Measurements from ENCODE around the gene PROZ. TPM values are rescaled to one million over a fixed set of nuclear protein-coding genes. Genes with fewer than 3 reads are reported as not detected.

PROZ gene
- polyA plus RNA-seq, 1 donor: 0.17 TPM

- no peak for DNase-seq
Observed at GRCh38 chr13:113120300-113121182, 37.9 kb upstream of the PROZ start.

- DNase-seq: no peak
Observed at GRCh38 chr13:113121183-113121927, 37.1 kb upstream of the PROZ start.

DNA sequence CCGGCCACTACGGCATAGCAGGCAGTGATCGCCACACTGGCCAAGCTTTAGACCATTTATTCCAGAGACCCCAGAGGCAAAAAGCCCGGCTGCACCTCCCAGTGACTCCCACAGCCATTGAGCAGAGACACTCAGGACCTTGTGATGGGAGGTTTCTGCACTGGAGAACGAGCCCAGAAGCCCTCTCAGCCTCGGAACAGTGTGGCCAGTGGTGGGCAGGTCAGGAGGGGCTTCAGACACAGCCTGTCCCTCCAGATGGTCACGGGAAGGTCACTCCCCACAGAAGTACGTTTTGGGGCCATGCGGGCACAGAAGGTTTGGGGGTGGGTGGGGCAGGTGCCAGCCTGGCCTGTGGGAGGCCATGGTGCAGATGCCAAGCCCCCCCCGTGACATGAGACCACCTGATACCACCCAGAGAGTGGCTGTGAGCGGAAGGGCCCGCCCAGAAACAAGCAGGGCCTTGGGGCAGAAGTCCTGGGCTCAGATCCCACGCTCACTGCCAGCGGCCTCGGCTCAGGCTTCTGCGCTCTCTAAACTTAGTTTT is 36.4 kb upstream of the PROZ start:
- no peak for DNase-seq

DNA sequence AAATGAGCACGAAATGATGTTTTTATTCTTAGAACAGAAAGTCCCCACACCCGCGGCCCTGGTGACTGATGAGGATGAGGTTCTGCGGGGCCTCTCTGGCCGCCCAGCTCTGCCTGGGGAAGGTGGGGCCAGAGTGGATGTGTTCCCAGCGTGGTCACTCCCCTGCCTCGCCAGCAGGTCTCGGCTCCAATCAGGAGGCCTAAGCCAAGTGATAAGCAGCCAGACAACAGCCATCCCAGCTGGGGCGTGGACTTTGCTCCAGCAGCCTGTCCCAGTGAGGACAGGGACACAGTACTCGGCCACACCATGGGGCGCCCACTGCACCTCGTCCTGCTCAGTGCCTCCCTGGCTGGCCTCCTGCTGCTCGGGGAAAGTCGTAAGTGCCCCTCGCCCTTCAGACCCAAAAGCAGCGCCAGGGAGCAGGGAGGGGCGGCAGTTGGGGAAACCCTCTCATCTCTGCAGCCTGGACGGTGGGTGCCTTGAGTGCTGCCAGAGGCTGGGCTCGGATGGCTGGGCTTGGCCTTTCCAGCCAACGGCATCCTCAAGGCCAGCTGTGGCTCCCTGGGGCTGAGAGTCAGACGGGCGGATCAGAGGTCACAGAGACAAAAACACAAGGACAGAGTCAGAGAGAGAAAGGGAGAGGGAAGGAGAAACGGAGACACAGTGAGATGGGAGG is 35.8 kb upstream of the PROZ start, which contains the start of gene F10:
F10 (plus strand) TSS at position 250 of the 676 bp plus-strand sequence; CDS start at position 307, 57 bp downstream.
- peak; percentile 68 for DNase-seq

DNA sequence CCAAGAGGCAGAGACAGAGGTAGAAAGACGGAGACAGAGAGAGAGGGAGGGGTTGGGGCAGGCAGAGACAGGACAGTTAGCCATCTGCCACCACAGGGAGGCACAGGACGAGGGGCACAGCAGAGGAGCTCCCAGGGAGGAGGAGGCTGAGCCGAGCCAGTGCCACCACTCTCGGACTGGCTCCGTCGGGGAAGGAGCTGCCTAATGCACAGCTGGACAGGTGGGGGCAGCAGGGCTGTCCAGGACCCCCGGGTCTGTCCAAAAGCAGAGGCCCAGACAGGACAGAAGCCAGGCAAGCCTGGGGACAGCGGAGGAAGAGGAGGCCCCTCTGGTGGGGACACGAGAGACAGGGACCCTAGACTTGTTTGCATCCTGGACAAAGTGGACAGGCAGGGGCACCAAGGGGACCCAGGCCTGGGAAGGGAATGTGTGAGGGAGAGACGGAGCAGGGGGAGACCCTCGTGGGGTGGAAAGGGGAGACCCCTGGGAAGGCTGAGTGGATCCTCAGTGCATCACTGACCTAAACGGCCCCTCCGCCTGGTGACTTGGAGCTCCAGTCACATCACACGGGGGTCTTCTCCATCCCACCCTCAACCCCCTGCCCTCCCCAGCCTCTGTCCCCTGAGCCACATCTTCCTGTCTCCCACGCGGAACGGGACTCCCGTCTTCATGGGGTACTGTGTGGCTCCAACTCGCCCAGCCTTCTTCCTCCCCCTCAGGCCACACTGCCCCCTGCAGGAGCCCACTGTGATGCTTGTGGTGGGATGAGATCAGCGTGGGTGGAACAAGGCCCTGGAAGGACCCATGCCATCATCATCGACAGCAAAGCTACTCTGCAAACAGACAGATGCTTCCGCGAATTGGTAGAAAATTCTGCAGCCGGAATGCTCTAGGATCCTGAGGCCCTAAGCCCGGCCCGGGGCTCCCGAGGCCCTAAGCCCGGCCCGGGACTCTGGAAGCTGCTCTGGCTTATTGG is 34.9 kb upstream of the PROZ start:
- no peak for DNase-seq

GRCh38 chr13:113124211-113124970 is 34.1 kb upstream of the PROZ start:
- DNase-seq: no peak

DNA sequence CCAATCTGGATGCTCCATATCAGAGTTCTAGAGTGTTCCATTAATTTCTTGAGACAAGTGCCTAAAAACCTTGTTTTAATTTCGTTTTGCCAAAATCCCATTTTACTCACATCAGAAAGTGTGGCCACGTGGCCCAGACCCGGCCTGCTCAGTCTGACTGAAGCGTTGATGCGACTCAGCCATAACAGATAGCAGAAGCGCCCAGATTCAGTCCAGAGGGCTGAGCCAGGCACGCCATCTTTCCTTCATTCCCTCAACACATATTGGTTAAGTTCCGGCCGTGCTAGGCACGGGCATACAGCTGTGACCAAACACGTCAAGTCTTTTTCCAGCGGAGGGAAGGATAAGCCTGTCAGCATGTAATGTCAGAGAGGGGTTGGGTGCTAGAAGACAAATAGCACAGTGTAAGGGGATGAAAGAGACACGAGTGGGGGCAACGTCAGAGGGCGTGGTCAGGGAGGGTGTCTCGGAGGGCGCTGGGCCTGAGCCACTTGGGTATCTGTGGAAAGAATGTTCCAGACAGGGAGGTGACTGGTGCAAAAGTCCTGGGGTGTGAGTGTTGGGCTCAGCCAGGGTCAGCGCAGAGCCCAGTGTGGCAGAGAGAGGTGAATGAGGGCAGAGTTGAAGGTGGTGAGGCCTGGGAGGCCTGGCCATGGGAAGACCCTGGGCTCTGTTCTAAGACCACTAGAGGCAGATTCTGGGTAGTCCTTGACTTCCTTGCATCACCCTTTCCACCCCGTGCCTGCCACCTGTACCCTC is 32.8 kb upstream of the PROZ start:
- no peak for DNase-seq

- no peak for DNase-seq
Observed at GRCh38 chr13:113126265-113127150, 31.9 kb upstream of the PROZ start.

DNA sequence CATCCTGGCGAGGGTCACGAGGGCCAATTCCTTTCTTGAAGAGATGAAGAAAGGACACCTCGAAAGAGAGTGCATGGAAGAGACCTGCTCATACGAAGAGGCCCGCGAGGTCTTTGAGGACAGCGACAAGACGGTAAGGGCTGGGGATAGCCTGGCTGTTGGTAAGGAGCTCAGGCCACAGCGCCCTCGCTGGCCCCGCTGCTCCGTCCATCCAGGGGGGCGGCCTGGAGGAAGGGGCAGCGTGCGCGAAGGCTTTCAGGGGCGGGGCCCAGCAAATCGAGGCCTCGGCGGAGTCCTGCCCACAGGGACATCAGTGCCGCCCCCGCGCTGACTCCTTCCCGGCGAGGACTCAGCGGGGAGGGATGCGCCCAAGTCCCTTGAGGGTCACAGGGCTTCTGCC is 29.0 kb upstream of the PROZ start:
- DNase-seq: no peak

- DNase-seq: no peak
Observed at GRCh38 chr13:113129921-113130750, 28.3 kb upstream of the PROZ start.

DNA sequence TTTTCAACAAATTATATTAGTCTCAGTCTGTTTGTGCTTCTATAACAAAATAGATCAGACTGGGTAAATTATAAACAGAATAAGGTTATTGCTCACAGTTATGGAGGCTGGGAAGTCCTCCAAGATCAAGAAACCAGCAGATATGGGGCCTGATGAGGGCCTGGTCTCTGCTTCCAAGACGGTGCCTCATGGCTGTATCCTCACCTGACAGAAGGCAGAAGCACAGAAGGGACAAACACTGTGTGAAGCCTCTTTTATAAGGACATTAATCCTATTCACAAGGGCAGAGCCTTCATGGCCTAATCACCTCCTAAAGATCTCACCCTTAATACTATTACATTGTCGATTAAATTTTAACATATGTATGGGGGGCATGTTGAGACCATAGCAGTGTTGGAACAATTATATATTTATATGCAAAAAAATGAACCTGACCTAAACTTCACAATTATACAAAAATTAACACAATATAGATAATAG is 23.1 kb upstream of the PROZ start:
- DNase-seq: no peak

GRCh38 chr13:113137691-113138298 is 20.7 kb upstream of the PROZ start:
- no peak for DNase-seq

DNA sequence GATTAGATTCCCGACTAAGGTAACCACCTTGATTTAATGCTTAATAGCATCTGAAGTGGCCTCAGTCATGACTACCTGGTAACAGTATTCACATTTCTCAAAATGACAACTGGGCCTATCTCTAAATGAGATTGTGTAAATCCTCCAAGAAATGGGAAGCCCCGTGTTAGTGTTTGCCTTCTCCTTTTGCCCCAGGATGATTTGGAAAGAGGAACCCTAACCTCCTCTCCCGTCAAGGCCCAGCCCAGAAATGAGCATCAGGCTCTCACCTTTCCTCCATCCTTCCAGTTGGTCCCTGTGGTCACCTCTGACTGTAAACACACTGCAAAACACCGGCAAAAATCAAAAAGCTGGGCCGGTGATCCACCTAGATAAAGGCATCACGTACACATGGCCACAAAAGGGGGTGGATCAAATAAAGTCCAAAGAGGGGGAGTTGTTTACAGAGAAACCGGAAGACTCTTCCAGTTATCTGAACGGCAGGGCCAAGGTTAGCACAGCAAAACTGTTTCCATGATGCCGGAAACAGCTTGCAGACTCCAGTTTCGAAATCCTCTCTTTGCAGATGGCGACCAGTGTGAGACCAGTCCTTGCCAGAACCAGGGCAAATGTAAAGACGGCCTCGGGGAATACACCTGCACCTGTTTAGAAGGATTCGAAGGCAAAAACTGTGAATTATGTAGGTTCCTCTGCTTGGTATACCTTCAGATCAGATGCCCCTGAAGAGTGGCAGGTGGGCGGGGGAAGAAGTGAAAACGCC is 19.5 kb upstream of the PROZ start:
- DNase-seq: no peak

GRCh38 chr13:113139577-113139976 is 18.9 kb upstream of the PROZ start:
- DNase-seq: no peak

- no peak for DNase-seq
Observed at GRCh38 chr13:113140677-113141600, 17.5 kb upstream of the PROZ start.
